Measurements from ENCODE around the gene S1PR4. TPM values are rescaled to one million over a fixed set of nuclear protein-coding genes. Genes with fewer than 3 reads are reported as not detected.

The S1PR4 gene
- total RNA-seq, 1 donor from 2014 or later = 0.26 TPM

DNA sequence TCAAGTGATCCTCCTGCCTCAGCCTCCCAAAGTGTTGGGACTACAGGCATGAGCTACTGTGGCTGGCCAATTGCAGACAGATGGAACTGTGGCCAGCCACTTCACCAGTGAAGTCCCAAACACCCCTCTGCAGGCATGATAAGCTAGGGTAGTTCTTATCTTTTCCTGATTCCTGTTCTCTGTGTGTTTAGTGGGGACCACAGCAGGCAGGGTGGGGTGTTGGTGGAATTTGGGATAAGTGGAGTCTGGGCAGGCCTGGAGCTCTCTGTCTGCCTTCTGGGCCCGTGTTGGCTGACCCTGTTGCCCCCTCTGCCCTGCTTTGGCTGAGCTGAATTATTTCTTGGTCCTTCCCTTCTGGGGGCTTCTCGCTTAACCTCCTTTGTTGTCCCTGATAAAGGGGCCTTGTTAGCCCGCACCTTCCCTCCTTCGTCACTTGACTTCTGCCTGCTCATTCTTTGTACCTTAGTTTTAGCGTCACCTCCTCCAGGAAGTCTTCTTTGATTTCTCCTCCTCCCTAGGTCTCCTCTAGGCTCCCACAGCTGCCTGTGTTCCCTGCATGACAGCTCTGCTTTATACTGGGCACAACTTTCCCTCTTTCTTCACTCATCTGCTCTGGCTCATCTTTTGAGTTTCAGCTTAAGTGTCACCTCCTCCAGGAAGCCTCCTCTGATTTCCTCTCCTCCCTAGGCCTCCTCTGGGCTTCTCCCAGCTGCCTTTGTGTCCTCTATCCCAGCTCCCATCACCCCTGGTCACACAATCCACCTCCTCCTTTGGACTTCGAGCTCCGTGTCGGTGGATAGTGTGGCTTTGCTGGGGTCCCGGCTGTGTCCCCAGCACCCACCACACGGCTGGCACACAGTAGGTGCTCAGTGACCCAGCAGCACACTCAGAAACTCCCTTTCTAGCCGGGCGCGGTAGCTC lies 5.4 kb downstream of the S1PR4 start:
- DNase-seq (ENCODE audit: low read depth) (no peak), FAIRE-seq (peak; percentile 50)
- Histone ChIP-seq H3K36me3 (ENCODE audit: control insufficient read depth, insufficient read depth, low read length) (peaks cover 1% of the 10 kb centered on the region), H3K4me3 (ENCODE audit: low read depth, low read length) (no peak overlapping the region), H3K27me3 (ENCODE audit: control insufficient read depth, insufficient read depth, low read length) (no peaks in the 10 kb centered on the region)
- TF ChIP-seq, protein P1, sequence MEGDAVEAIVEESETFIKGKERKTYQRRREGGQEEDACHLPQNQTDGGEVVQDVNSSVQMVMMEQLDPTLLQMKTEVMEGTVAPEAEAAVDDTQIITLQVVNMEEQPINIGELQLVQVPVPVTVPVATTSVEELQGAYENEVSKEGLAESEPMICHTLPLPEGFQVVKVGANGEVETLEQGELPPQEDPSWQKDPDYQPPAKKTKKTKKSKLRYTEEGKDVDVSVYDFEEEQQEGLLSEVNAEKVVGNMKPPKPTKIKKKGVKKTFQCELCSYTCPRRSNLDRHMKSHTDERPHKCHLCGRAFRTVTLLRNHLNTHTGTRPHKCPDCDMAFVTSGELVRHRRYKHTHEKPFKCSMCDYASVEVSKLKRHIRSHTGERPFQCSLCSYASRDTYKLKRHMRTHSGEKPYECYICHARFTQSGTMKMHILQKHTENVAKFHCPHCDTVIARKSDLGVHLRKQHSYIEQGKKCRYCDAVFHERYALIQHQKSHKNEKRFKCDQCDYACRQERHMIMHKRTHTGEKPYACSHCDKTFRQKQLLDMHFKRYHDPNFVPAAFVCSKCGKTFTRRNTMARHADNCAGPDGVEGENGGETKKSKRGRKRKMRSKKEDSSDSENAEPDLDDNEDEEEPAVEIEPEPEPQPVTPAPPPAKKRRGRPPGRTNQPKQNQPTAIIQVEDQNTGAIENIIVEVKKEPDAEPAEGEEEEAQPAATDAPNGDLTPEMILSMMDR (IDR thresholded peaks at IDR 0.05; ENCODE audit: insufficient read depth, low read length, severe bottlenecking) = no peak

DNA sequence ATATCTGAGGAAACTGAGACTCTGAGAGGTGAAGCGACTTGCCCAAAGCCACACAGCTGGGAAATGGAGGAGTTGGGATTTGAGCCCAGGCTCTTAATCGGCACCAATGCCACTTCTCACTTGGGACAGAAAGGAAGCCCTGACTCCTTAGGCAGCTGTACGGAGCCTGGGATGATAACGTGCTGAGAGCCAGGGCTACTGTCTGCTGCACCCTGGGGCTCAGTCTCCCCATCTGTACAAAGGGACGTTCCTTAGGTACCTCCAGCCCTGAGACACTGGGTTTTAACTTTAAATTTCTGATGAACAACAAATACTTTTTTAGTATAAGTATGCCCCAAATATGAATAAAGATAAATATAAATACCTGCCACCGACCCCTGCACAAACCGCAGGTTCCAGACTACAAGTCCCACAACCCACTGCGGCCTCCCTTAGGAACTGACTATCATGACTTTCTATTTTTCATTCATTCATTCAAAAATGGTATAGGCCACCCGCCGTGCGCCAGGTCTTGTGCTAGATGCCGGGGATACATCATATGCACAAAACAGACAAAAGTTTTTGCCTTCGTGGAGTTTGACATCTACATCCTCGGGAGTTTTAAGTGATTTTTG lies 6.4 kb downstream of the S1PR4 start:
- H3K36me3 ChIP-seq (ENCODE audit: control insufficient read depth, insufficient read depth, low read length) = peaks cover 2% of the 10 kb centered on the region
- FAIRE-seq (no peak), DNase-seq (ENCODE audit: low read depth) (no peak)
- TF ChIP-seq, protein P1 (IDR thresholded peaks at IDR 0.05; ENCODE audit: insufficient read depth, low read length, severe bottlenecking) = no peak
- peak overlapping the region; percentile 98 for H3K4me3 ChIP-seq (ENCODE audit: low read depth, low read length)
- H3K27me3 ChIP-seq (ENCODE audit: control insufficient read depth, insufficient read depth, low read length) = no peaks in the 10 kb centered on the region

DNA sequence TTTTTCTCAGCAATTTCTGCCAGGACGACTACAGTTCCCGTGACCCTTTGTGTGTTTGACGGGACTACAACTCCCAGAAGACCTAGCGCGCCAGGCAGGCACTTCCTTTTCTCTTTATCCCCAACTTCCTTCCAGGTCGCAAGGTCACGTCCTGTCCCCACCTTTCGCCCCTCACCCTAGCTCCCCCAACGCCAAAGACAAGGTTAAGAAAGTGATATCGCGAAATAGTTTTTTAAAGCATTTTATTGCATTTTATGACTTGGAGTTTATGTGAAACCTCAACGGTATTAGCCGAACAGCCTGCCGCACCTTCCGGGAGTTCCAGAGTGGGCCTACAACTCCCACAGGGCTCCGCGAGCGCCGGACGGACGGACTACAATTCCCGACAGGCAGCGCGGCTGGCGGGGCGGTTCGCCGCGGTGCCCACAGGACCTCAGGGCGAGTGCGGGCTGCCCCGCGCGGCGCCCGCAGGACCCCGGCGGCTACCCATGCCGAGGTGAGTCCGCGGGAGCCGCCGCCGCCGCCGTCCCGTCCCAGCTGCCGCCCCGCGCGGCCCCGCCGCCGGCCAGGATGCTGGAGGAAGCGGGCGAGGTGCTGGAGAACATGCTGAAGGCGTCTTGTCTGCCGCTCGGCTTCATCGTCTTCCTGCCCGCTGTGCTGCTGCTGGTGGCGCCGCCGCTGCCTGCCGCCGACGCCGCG lies 7.0 kb downstream of the S1PR4 start, which contains the start of gene NCLN:
Gene NCLN (plus strand): TSS at position 470 of the 699 bp plus-strand sequence. CDS start 101 bp downstream, at position 571.
- H3K27me3 ChIP-seq (ENCODE audit: control insufficient read depth, insufficient read depth, low read length) = no peaks in the 10 kb centered on the region
- TF ChIP-seq, protein P1 (IDR thresholded peaks at IDR 0.05; ENCODE audit: insufficient read depth, low read length, severe bottlenecking) = no peak
- DNase-seq (ENCODE audit: low read depth) = peak; percentile 89

DNA sequence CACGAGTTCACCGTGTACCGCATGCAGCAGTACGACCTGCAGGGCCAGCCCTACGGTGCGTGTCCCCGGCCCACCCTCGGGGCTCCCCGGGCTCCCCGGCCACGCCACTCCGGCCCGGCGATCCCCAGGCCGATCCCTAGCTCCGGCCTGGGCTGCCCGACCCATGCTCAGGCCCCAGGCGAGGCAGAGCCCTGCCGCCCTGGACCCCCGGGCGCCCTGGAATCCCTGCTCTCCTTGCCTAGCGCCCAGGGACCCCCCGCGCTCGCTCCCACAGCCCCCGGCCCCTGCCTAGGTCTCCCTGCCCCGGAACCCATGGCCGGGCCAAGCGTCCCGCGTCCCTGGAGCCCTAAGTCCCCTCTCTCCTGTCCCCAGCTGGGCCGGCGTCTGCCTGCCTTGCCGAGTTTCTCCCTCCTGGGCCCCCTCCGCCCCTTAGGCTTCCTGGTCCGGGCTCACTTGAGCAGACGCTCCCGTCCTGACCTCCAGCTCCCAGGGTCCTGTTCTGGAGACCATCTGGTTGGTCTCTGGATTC lies 7.7 kb downstream of the S1PR4 start:
- Histone ChIP-seq H3K36me3 (ENCODE audit: control insufficient read depth, insufficient read depth, low read length) (peaks cover 2% of the 10 kb centered on the region), H3K27me3 (ENCODE audit: control insufficient read depth, insufficient read depth, low read length) (no peaks in the 10 kb centered on the region), H3K4me3 (ENCODE audit: low read depth, low read length) (peak overlapping the region; percentile 98)
- DNase-seq (ENCODE audit: low read depth) = no peak
- TF ChIP-seq, protein P1 (IDR thresholded peaks at IDR 0.05; ENCODE audit: insufficient read depth, low read length, severe bottlenecking) = no peak
- FAIRE-seq = no peak

More for the DNA sequence above, 7.0 kb downstream of the S1PR4 start, which contains the start of gene NCLN:
- FAIRE-seq = peak; percentile 72
- Histone ChIP-seq H3K36me3 (ENCODE audit: control insufficient read depth, insufficient read depth, low read length) (peaks cover 2% of the 10 kb centered on the region), H3K4me3 (ENCODE audit: low read depth, low read length) (peak within 1 kb of the TSS; percentile 98)

DNA sequence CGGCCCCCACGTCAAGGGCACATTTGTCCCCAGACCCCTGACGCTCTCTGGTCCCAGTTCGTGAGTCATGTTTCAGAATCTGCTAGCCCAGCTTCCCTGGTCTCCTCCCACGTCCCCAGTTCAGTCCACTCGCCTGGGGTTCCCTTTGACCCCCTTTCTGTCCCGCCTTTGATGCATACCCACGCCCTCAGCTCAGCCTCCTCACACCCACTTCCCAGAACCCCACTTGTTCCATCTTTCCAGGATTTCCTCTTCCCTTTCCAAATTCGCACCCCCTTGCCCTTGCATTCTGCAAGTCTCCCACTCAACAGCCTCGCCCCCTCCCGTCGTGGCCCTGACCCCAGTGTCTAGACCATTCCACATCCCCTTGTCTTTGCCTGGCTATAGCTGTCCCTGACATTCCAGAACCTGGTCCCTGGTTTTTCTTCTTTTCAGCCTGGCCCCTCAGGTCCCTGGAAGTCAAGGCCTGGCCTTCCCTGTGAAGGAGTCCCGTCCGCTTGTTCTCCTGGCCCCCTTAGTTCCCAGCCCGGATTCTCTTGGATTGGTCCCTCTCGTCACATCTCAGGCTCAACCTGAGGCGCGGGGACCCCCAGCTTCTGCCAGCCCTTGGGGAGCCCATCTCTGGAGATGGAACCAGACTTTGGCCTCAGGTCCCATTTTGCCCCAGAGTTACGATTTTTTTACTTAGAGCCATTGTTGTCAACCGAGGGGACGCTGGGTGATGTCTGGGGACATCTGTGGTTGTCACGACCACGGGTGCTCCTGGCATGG lies 8.5 kb downstream of the S1PR4 start:
- no peak for FAIRE-seq
- no peaks in the 10 kb centered on the region for H3K27me3 ChIP-seq (ENCODE audit: control insufficient read depth, insufficient read depth, low read length)
- H3K4me3 ChIP-seq (ENCODE audit: low read depth, low read length) = peak overlapping the region; percentile 98
- peaks cover 2% of the 10 kb centered on the region for H3K36me3 ChIP-seq (ENCODE audit: control insufficient read depth, insufficient read depth, low read length)
- TF ChIP-seq, protein P1 (IDR thresholded peaks at IDR 0.05; ENCODE audit: insufficient read depth, low read length, severe bottlenecking) = no peak
- no peak for DNase-seq (ENCODE audit: low read depth)
